Right renal cortex interstitium (tissue), 3 donors: ENCODE results near the gene MAL. TPM values are rescaled to one million over a fixed set of nuclear protein-coding genes. Genes with fewer than 3 reads are reported as not detected.

Source experiments
- DNase-seq, 3 donors: peaks; one replicate each; pipeline ENCODE4 v3.0.0-alpha.2; 2013; ENCODE audit warnings: low read depth in 3 of 3, low spot score in 2 of 3
- polyA plus RNA-seq, 3 donors: library from polyadenylated mRNA; unstranded; fragments of 120-200 nt; gene quantifications; one replicate each; pipeline ENCODE4 v1.2.1, GENCODE V29; 2013; ENCODE audit not compliant: insufficient read length in 3 of 3

The MAL gene
- polyA plus RNA-seq, 3 donors, result 306 to 365 (median 323) TPM

DNA sequence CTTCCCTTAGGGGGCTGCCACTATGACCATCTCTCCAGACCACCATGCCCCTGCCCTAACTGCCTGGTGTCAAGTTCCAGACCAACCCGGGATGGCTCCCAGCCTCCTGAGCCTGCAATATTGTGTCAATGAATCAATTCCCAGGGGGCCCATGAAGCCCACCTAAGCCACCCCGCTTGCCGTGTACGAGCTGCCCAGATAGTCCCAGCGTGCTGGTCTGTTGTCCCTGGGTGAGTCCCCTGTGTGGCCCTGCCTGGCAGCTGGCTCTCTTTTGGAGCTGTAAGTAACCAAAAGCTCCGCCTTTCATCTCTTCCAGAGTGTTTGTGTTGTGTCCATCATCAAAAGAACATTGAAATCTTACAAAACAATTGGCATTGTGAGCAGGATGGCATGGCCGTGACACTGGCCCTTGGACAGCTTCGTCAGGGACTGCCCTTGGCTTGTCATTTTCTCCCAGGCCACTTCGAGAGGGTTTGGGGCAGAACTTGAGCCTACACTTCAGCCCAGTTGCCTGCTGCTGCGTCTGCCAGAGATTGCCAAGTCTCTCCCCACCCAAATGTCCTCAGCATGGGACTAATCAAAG is 11.3 kb upstream of the MAL start:
- no peak for DNase-seq

DNA sequence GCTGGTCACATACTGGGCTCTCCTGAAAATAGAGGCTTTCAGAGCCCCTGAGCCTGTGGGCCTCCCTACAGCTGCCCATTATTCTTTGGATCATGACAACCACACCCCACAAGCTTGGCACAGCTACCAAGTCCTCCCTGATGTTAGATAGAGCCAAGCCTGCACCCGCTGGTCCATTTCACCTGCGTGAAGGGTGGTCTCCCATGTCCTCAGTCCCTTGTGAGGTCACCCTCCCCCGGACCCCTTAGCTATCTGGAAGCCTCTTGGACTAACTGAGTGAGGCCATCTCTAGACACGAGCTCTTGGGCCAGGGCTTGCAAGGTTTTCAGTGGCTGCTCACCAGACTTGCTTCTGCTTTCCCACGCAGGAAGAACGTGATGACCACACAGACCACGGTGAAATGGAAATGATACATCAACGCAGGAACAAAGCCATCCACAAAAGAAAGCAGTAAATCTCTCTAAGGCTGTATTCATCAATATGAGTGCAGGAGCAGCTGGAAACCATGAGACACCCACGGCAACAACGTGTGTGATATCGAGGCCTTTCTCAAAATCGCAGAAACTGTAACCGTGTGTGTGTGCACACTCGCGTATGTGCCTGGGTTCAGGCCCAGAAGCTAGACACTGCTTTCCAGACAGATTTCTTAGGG is 10.1 kb upstream of the MAL start:
- DNase-seq, result no peak

DNA sequence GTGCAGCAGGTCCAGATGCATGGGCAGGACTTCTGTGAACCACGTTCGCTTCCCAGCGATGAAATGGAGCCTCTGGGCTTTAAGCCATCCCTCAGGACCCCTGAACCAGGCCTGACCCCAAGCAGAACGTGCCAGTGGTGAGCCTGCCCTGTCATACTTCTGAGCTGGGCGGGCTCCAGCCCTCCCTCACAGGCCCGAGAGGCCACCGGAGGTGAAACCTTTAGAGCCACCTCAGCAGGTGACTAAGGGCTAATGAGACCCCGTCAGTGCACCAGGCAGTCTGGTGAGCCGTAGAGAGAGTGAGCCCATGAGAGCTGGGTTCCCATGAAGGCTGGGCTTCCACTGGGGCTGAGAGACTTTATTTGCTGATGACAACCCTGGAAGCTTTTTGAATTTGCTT is 8.9 kb upstream of the MAL start:
- DNase-seq, result no peak

DNA sequence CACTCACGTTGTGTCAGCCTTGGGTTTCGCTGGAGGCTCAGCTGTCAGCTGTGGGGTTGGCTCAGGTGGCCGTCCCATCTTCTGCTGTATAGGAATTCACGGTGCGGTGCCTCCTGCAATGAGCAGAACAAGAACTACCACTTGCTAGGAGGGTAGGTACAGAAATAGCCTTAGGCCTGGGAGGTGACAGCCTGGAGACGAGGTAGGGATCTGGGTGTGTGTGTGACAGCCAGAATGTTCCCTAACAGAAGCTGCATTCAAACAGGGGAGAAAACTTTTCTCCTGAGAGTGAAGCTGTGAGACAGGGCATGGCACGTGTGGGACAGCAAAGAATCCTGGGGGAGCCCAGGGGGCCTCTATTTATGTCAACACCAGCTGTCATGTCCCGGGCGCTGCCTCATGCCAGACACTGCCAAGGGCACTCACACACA is 8.4 kb upstream of the MAL start:
- no peak for DNase-seq

DNA sequence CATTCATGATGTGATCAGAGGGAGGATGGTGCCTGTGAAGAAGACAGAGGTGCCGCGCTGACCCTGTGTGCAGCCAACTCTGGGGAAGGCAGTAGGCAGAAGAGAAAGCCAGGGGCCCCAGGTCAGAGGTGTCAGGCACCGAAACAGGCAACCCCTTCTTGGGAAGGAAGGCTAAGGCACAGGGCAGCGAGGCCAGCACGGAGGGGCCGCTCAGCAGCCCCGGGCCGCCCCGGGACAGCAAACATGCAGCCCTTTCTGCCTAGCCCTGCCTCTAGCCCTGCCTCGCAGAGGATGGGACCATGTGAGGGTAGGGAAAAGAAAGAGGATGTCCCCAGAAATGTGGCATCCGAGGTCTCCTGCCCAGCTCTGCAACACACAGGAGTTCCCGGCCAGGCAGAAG is 7.7 kb upstream of the MAL start:
- DNase-seq, result no peak

DNA sequence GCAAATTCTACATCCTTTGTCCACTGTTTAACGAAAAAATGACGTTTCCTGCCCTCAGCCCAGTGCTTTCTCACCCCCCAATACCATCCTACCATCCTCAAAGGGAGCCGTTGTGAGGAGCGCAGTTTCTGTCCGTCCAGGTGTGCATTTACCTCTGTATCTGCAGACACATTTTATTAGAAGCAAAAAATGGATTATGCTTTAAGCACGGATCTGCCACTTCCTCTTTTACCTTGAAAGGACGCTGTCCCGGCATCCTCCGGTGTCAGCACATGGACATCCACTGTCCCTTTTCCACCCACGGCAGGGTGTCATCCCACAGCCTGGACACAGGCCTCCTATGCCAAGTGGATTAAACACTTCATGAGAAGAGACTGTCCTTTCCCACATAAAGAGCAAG is 7.2 kb upstream of the MAL start:
- no peak for DNase-seq

DNA sequence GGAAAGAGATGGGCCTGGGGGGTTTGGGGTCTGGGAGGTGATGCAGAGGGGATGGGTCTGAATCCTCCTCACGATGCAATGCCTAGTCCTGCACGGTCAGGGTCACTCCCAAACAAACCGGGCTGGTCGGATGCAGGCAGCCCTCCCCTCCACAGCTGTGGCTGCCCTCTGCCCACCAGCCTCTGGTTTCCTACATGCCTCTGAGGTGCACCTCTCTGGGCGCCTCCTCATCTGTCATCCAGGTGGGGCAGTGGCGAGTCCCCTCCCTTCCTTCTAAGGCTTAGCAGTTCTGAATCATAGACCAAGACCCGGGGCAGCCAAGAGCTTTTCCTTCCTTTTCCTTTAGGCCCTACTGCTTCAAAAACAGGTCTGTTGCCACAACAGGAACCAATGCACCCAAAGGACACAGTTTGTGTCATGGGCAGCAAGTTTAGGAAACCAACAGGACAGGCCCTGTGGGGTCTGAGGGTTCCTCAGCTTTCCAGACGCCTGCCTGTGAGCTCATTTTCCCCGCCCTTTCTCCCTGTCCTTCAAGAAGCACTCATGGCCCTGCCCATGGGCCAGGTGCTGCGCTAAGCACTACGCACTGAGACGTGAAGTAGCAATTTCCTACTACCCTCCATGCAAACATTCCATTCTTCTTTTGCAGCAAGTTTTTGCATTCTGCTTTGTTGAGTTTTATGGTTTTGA is 6.5 kb upstream of the MAL start:
- no peak for DNase-seq

DNA sequence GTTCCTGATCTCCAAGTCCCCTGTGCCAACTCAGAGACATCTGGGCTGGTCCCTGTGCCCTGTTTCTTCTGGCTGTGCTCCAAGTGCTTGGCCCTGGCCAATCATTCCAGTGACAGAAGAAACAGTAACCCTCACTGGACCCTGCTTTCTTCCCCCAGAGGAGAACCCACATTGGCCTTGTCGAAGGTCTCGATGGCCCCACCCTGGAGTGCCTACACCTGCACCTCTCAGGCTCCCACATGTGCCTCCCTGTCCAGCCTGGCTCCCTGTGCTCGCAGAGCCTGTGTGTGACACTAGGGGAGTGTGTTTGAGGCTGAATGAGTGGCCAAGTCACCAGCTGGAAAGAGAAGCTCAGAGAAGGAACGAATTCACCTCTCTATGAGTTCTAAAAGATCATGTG is 5.9 kb upstream of the MAL start:
- DNase-seq, result no peak

DNA sequence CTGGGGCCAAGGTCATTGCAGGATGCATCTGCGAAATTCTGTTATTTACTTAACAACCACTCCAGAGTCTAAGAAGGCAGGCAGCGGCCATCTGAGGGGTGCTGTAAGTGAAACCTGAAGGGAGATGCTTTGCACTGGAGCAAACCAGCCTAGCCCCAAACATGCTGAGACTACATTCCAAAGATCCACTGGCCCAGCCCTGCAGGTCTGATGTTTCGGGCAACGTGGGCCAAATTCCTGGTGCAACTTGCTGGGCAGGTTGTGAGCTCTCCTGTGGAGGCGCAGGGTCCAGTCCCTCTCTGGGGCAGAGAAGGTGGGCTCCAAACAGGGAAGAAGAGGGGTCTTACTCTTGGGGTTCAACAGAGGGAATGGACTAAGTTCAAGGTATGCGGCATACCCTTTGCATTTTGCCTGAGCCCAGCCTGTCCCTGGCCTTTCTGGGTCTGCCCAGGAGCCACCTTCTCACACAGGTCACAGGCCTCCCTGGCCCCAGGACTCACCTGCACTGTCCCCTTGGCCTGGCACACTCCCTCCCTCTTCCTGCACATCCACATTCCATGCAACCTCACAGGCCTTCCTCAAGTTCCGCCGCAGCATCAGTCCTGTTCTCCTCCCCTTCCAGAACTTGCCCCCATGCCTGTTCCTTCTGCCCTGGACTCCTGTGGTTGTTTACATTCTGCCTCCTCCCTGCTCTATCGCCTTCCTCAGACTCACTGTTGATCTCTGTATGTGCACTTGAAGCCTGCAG is 5.1 kb upstream of the MAL start:
- DNase-seq, result no peak

DNA sequence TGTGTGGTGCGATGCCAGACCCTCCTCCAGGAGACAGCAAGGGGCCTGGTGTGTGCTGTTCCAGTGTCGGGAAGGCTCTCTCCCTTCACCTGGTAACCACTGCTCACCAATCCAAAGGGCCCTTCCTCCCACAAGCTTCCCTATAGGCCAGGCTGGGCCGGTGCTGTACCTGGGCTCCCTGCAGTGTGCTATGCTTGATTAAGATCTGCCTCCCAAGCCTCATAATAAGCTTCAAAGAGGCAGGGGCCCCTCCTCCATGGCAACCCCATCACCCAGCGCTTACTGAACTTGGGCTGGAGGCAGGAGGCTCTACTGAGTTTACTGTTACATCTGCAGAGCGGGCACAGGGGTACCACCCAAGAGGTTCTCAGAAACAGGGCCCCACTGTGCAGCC is 4.5 kb upstream of the MAL start:
- no peak for DNase-seq

DNA sequence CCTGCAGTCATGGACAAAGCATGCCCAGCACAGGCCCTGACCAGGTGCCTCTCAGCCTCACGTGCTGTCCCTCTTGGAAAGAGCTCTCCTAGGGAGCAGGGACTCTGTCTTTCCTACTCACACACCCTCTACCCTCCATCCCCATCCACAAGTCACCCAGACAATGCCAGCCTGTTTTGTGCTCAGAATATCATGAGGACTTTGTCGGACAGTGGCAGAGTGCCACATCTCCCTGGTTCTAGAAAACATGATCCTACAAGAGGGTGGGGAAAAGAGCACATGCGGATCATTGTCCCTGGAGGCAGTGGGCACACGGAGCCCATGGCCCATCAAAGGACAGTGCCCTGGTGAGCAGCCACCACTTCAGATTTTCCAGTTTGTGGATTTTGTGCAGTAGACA is 3.7 kb upstream of the MAL start:
- DNase-seq, result no peak

DNA sequence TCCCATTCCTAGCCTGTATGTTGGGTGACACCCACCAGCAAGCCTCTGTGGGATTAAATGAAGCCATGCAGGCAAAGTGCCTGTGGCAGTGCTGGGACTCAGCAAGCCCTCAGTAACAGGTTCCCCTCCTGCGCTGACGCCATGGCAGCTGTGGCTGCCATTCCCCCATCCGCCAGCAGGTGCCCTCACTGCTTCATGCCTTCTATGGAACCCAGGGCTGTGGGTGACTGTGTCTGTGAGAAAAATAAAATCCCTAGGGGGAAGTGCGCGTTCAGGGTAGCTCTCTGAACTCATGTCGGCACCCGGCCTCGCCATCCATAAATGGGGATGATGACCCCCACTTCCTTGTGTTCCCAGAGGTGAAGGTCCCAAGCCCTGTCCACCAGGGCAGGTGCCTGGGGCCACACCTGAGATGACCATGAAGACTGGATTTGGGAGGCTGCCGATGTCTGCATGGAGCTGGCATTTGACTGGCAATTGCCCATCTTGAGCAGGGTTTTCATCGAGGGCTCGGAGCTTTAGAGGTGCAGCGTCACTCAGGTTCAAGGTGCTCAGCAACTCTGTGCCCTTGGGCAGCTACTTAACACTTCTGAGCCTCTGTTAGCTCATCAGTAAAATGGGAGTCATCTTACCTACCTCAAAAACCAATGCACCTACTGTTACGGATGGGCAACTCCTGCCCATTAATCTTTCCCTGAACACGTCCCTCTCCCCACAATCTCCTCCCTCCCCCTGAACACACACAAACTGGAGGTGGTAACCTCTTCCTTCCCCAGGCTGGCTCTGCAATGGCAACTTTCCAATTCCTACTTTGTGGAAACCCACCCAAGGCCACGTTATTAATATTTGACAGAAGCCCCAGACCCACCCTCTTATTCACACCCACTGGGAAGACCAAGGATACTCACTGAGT is 2.9 kb upstream of the MAL start:
- peak in 1 of 3 donors; percentile 53 for DNase-seq

DNA sequence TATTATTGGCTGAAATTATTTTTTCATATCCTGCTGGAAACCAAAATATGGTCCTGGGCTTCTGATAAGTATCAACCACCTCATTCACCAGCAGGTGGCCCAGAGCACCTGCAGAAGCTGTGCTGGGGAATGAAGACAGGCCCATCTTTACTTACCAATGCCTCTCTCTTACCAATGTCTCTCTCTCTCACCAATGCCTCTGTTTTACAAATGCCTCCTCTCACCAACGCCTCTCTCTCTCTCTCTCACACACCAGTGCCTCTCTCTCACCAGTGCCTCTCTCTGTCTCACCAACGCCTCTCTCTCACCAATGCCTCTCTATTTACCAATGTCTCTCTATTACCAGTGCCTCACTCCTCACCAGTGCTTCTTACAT is 2.3 kb upstream of the MAL start:
- no peak for DNase-seq

DNA sequence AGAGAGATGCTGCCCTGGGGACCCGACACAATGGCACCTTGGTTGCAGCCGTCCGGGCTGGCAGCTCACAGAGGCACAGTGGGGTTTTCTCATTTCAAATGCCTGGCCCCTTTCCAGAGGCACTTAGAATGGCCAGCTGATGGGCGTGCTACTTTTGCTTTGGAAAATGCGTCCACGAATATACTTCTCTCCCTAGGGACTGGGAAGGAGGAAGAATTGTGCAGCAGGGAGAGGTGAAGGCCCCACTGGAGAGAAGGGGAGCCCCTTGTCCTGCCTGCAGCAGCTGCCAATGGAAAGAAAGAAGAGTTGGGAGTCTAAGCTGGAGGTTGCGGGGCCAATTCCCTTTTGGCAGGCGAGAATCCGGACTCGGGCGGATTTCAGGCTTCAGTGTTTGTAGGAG is 1.1 kb upstream of the MAL start:
- no peak for DNase-seq

DNA sequence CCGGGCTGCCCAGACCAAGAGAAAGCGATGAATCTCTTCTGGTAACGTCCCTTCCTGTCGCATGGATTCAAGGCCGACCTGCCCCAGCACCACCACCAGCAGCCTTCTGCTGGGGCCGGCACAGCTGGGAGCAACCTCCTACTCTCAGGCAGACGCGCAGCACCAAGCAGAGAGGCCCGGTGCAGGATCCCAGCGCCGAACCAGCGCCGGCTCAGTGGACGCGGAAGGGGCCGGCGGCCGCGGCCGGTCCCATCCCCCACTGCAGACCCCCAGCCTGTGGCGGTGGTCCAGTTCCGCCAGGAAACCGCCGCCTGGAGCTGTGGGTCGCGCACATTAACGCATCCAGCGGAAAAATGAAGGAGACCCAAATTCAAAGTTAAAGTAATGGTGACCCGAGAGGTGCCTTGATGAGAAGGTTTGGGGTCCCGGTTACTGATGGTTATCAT is 525 bp upstream of the MAL start:
- no peak for DNase-seq

DNA sequence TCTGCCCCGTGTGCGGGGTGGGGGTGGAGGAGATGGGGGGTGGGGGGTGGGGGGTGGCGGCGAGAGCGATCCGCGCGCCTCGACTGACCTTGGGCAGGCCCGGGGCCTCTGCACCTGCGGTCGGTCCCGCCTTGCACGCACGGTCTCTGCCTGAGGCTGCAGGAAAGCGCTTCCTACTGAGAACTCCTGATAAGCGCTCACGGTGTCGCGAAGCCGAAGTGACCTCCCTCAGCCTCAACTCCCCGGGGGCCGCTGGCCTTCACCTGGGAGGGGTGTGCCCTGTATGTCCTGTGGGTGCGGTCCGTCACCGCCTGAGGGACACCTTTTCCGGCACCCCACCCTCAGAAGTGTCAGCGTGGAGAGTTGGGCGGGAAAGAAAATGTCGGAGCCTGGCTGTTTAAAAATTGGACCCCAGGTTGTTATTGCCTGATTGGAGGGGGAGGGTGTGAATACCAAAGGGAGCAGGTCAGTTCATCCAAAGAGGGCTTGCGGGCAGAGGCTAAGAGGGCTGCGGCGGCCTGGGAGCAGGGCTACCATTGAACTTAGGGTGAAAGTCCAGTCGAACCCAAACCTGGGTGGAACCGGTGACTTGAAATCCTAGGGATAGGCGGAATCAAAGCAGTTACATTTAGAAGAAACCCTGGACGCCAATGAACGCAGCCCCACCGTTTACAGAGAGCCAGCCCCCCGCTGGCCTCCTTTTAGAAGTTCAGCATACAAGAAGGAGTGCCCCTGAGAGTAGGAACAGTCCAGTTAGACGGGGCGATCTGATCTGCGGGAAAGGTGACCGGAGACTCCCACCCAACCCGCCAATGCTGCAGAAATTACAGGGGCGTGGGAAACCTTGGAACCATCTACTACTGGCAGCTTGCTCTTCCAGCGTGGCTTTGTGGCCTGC is 1.2 kb downstream of the MAL start:
- DNase-seq, result no peak

DNA sequence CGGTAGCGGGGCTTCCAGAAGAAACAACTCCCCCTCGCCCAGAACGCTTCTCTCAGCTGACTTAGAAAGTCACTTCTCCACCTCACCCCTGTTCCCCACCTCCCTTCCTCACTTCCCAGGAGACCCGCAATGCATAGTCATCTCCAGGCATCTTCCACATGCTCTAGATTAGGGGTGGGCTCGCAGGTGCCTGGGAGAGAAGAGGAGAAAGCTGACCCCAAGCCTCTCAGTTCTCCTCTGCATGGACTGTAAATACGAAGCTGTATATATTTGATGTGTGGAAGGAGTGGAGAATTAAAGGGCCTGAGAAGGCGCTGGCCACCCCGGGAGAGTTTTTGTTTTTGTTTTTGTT is 1.8 kb downstream of the MAL start:
- DNase-seq, result no peak

DNA sequence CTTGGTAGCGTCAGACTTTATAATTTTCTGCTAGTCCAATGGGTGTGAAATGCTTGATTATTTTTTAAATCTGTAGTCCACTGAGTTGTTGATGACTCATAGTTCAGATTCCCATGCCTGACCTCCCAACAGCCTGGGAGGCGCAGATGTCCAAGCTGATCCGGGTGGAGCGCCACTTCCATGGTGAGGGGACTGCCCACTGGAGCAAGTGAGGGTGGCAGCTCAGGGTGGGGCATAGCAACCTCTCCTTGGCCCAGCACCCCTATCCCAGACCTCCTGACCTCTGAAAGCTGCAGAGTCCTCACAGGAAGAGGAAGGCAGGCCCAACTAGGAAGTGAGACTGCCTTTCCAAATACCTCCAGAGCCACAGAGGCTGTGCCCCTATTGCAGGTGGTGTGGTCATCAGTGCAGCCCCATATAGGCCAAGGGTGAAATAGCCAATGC is 4.4 kb downstream of the MAL start:
- DNase-seq, result no peak

DNA sequence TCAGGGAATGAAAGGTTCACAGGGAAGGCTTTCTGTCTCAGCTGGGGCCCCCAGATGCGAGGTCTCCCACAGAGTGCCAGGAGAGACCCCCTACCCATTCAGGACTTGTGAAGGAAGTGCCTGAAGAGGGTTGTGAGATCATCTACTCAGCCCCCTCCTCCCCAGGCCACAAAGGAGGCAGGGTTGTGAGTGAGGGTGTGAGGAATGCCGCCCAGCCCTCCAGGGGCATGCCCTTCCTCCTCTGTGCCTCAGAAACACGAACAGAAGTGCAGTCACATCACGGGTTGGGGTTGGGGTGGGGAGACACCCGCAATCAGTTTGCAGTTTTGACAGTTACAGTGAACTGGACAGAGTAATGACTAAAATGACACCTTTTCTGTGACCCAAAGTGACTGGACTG is 5.0 kb downstream of the MAL start:
- DNase-seq, result no peak
